MV-4-11 (cell line): ENCODE results near the gene IGF2.

Experiments used
- DNase-seq: peaks from one replicate; lab custom pipeline; 2025; lab: John Stamatoyannopoulos, UW

The IGF2 gene

GRCh38 chr11:2091786-2092463 is 47.3 kb downstream of the IGF2 start:
- no peak for DNase-seq

GRCh38 chr11:2091112-2091746 is 48.0 kb downstream of the IGF2 start:
- no peak for DNase-seq

- DNase-seq: no peak
These were observed 48.7 kb downstream of the IGF2 start for GRCh38 chr11:2090172-2091111.

GRCh38 chr11:2089536-2090165 is 49.5 kb downstream of the IGF2 start:
- DNase-seq: peak; percentile 56

GRCh38 chr11:2088746-2089535 is 50.2 kb downstream of the IGF2 start:
- DNase-seq: no peak

GRCh38 chr11:2088284-2088683 is 50.9 kb downstream of the IGF2 start:
- DNase-seq: no peak

GRCh38 chr11:2086239-2087040 is 52.7 kb downstream of the IGF2 start:
- DNase-seq: no peak

- DNase-seq: no peak
These were observed 53.7 kb downstream of the IGF2 start for GRCh38 chr11:2085251-2086066.

- DNase-seq: no peak
These were observed 54.5 kb downstream of the IGF2 start for GRCh38 chr11:2084721-2085120.
